ENCODE data around the gene H2AZ1.
"Not testable (repeated sequence)": the region's sequence is repeated elsewhere in the genome, so short reads cannot be mapped to it uniquely, and the experiment has no call there.

The H2AZ1 gene

GRCh38 chr4:99949999-99950912, at the start of gene H2AZ1:
TSS of gene H2AZ1 (minus strand) at chr4:99950275. CDS start at chr4:99950170, 105 bp downstream.
- peak; percentile 85 for DNase-seq (ENCODE audit: low read depth)

- peak; percentile 21 for DNase-seq (ENCODE audit: low read depth)
These were observed 48.2 kb upstream of the H2AZ1 start for GRCh38 chr4:99998062-99998867.

- no peak for DNase-seq (ENCODE audit: low read depth)
These were observed 41.7 kb upstream of the H2AZ1 start for GRCh38 chr4:99991741-99992140.

- no peak for DNase-seq (ENCODE audit: low read depth)
These were observed 37.6 kb upstream of the H2AZ1 start for GRCh38 chr4:99987681-99988080.

- DNase-seq (ENCODE audit: low read depth) = no peak
These were observed 36.7 kb upstream of the H2AZ1 start for GRCh38 chr4:99986792-99987191.

- DNase-seq (ENCODE audit: low read depth) = no peak
These were observed 33.3 kb upstream of the H2AZ1 start for GRCh38 chr4:99983289-99983943.

GRCh38 chr4:99979872-99980271, 29.8 kb upstream of the H2AZ1 start:
- DNase-seq (ENCODE audit: low read depth) = no peak

GRCh38 chr4:99971453-99972111, 21.5 kb upstream of the H2AZ1 start:
- DNase-seq (ENCODE audit: low read depth) = no peak

GRCh38 chr4:99968330-99968729, 18.3 kb upstream of the H2AZ1 start:
- peak; percentile 58 for DNase-seq (ENCODE audit: low read depth)

- DNase-seq (ENCODE audit: low read depth) = no peak
These were observed 16.6 kb upstream of the H2AZ1 start for GRCh38 chr4:99966692-99967091.

GRCh38 chr4:99965674-99966350, 15.7 kb upstream of the H2AZ1 start:
- no peak for DNase-seq (ENCODE audit: low read depth)

- no peak for DNase-seq (ENCODE audit: low read depth)
These were observed 15.1 kb upstream of the H2AZ1 start for GRCh38 chr4:99965173-99965572.

- DNase-seq (ENCODE audit: low read depth) = no peak
These were observed 11.6 kb upstream of the H2AZ1 start for GRCh38 chr4:99961711-99962110.

GRCh38 chr4:99960648-99961047, 10.6 kb upstream of the H2AZ1 start:
- DNase-seq (ENCODE audit: low read depth) = no peak

GRCh38 chr4:99958207-99958606, 8.1 kb upstream of the H2AZ1 start:
- DNase-seq (ENCODE audit: low read depth) = not testable (repeated sequence)

GRCh38 chr4:99950913-99951254, 809 bp upstream of the H2AZ1 start:
- no peak for DNase-seq (ENCODE audit: low read depth)

GRCh38 chr4:99949034-99949998, 759 bp downstream of the H2AZ1 start:
- DNase-seq (ENCODE audit: low read depth) = peak; percentile 55

GRCh38 chr4:99947608-99948007, 2.5 kb downstream of the H2AZ1 start:
- no peak for DNase-seq (ENCODE audit: low read depth)

GRCh38 chr4:99947190-99947578, 2.9 kb downstream of the H2AZ1 start:
- DNase-seq (ENCODE audit: low read depth) = no peak

Data from GM04503 (cell line).